HG03039 (cell line): Measurements from ENCODE around the gene AJM1.
A peak's percentile ranks its signal among the peaks of the same experiment; 100 is the strongest.

Experiments used
- ATAC-seq: cut with Tn5 transposase; IDR thresholded peaks from one replicate; pipeline ENCODE4 v1.9.1; 2021; ENCODE audit warnings: mild to moderate bottlenecking, moderate library complexity; ENCODE audit not compliant: unreplicated experiment

The AJM1 gene

DNA sequence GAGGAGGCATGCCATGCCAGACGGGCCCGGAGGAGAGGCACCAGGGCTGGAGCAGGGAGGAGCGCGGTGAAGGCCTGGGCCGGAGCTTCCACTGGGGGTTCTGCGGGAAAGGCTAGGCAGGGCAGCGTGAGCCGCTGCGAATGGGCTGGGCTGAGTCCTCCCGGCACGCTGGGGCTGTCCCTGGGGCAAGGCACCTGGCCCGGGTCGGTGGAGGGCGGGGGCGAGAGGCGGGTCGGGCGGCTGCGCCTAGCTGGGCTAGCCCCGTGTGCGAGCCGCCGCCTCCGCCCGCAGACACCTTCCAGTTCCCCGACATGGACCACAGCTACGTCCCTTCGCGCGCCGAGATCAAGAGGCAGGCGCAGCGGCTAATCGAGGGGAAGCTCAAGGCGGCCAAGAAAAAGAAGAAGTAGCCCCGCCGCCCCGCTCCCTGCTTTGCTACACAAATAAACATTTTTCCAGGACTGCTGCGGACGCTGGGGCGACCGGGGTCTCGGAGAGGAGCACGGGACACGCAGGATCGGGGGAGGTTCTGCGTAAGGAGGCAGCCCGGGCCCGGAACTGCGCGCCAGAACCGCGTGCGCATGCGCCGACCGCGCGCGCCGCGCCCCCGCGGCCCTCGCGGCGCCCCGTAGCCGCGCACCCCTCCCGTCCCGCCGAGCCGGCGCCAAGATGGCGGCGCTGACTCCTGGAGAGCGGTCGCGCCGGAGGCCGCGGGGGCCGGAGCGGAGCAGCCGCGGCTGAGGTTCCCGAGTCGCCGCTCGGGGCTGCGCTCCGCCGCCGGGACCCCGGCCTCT, 34.8 kb upstream of the AJM1 start, which contains the start of gene RABL6:
Gene RABL6, plus strand, starts transcription at position 668 of the 794 bp plus-strand sequence. CDS start 249 bp downstream, outside the sequence.
- peak; percentile 67 for ATAC-seq

DNA sequence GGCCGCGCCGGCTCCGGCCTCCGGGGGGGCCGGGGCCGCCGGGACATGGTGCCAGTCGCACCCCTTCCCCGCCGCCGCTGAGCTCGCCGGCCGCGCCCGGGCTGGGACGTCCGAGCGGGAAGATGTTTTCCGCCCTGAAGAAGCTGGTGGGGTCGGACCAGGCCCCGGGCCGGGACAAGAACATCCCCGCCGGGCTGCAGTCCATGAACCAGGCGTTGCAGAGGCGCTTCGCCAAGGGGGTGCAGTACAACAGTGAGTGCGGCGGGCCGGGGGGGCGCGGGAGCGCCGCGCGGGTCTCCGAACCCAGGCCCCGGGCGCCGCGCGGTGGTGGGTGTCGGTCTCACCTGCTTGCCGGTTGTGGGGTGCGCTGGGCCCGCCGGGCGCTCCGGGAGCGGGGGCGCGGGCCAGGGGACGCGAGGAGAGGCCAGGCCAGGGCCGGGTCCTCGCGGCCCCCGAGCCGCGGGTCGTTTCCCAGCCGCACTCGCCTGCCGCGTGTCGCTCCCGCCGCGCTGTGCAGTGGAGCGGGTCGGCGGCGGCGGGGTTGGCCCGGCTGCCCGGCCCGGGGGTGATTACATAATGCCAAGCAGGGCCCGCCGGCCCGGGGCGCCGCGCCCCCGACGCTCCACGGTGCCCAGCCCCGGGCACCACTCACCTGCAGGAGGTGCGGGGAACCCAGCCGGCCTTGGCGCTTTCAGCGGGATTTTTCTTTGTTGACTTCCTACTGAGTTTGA, 34.0 kb upstream of the AJM1 start:
- peak; percentile 27 for ATAC-seq

DNA sequence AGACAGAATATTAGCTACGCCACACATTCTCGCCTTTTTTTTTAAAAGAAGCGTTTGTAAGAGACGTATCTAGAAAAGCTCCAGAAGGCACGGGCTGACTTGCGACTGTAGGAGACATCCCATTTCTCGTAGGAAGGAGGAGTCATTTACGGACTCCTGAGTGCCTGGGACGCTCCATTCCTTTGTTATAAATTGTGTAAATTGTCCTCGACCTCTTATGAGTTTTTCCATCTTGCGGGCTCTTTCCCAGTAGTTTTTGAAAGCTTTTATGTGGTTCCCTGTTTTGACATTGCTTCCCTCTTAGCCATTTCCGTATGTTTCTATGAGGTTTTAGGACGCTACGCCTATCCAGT, 33.5 kb upstream of the AJM1 start:
- no peak for ATAC-seq

DNA sequence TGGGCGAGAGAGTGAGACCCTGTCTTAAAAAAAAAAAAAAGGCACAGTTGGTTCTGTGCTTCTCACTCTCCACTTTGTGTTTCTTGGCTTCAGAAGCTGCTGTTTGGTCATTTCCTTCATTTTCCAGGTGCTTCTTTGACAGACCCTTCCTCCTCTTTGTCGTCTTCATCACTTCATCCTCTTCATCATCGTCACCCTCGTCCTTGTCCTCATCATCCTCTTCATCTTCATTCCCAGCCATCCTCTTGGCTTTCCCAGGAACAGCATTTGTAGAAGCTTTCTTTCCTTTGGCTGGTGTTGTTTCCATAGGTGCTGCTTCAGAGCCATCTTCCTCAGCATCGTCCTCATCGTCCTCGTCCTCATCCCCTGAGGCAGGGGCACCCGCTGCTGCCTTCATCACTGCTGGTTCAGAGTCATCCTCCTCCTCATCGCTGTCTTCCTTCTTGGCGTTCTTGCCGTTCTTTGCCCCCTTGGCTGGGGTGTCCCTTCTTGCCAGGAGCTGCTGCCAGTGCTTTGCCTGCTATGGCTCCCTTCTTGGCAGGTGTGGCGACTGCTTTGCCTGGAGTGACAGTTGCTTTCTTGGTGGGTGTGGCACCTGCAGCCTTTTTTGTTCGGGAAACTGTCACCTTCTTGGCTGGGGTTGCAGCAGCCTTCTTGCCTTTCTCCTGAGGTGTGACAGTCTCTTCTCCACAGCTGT, 27.4 kb upstream of the AJM1 start:
- ATAC-seq, result no peak

DNA sequence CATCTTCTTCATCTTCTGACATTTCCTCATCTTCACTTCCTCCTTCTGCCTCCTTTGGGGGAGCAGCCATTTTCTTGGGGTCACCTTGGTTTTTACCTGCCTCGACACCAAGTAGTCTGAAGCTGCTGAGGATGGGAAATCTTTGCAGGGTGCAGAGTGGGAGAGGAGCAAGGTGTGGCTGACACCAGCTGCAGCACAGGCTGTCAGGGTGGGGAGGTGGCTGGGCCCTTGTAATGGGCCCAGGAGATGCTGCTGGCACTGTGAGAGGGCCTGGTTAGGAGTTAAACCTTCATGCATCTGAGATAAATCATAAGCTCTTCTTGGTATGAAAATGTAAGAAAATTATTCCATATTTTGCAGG, 26.9 kb upstream of the AJM1 start:
- ATAC-seq, result no peak

DNA sequence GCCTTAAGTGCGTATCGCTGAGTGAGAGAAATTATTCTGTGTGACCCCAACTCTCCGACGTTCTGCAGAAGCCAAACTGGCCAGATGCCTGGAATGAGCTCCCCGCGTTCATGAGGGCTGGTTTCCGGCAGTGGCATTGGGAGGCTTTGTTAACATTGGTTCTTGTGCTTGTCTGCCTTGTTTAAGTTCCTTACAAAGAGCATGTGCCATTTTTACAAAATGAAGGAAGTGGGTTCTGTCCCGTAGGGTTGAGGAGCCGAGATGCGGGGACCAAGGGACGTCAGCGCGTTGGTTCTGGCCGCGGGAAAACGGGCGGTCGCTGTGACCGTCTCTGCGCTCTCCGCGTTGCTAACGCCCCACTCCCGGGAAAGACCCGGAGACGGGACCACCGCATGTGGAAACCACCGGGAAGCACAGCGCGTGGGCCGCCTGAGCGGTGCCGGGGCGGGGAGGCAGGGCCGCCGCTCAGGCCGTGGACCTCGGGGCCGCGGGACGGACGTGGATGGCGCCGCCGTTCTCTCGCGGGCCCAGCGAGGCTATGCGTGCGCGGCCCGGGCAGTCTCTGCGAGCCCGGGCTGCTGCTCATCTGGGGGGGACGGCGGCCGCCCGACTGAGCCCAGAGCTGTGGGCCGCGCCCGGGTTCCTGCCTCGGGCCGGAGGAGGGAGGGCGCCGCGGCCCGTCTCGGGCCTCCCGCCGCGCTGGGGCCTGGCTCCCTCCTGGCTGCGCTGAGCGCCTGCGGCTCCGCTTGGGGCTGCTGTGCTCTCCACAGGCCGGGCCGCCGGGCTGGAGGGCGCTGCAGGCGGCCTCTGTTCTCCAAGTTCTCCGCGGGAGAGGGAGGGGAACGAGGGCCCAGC, 21.1 kb upstream of the AJM1 start:
- ATAC-seq, result no peak

DNA sequence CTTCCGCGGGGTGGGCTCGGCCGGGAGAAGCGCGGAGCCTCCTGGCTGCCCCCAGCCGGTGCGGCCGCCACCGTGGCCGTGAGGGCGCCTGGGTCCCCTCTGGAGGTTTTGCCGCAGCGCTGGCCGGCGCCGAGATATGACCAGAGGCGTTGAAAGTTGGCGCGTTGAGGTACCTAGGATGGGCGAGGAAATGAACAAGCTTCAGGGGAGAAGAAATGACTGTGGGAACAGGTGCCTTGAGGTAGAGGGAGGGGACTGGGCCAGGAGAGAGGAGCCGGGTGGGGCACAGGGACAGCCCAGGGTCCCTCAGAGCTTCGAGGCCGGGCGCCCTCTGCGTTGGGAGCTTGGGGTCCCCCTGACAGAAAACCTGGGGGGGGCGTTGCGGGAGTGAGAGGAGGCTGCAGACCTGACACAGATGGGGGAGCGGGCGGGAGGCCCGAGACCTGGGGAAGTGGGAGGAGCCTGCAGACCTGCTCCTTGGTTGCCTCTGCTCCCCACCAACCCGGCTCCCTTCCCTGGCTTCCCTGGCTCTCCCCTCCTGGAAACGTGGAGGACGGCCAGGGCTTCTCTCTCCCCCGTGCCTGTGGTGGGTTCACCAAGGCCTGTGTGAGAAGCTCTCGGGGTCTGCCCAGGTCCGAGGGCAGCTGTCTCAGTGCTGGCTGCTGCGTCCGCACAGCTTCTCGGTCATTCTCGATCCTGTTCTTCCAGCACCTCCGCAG, 20.3 kb upstream of the AJM1 start:
- ATAC-seq, result no peak

DNA sequence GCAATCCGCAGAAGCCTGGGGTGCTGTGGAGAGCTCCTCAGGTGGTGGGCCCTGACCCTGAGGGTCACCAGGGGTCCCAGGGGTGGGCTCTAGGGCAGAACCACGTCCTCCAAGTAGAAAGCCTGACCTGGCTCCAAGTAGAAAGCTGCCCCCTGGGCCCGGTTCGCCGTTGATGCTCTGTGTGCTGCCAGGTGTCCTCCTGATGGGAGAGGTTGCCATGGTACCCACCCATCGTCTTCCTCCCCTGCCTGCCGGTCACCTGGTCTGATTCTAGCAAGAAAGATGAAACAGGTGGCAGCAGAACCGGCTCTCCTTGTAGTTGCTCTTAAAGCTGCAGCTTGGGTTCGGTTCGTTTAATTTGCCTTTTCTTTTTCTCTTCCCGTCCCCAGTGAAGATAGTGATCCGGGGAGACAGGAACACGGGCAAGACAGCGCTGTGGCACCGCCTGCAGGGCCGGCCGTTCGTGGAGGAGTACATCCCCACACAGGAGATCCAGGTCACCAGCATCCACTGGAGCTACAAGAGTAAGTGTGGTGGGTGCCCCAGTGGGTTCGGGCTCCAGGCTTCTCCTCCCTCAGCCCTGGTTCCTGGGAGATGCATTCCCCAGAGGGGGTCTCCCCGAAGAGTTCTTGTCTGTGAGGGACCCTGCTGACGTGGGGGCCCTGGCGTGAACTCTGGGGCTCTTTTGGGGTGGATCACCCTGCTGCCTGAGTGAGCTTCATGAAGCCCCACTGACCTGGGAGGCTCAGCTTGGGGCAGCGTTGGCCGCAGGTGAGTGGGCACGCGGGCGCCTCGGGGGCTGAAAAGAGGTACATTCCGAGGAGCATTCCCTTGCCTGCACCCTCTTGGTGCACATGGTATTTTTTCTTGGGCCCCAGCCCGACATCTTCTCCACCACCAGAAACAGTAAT, 18.9 kb upstream of the AJM1 start:
- ATAC-seq, result no peak

DNA sequence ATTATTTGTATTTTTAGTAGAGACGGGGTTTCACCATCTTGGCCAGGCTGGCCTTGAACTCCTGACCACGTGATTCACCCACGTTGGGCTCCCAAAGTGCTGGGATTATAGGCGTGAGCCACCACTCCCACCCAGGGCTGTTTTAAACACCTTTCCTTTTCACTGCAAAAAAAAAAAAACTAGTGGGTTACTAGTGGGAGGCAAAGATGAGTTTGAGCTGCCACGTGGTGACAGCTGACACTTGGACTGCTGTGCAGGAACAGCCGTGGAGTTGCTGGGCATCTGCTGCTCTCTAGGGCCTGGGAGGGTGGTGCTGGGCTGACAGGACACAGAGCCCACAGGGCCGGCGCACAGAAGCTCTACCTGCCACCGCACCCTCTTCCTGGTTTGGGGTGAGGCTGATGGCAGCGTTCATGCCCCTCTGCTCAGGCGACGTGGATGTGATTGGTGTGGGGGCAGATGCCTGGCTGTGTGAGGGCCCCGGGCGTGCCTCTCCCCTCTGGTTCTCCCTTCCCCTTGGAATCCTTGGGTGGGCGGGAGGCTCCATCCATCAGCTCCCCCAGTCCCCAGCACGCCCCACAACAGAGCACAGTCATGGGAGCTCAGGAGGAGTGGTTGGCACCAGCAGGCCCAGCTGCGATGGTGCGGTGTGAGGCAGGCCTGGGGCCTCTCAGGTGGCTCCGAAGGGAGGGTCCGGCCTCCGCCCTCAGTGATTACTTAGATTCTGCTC, 17.6 kb upstream of the AJM1 start:
- no peak for ATAC-seq

DNA sequence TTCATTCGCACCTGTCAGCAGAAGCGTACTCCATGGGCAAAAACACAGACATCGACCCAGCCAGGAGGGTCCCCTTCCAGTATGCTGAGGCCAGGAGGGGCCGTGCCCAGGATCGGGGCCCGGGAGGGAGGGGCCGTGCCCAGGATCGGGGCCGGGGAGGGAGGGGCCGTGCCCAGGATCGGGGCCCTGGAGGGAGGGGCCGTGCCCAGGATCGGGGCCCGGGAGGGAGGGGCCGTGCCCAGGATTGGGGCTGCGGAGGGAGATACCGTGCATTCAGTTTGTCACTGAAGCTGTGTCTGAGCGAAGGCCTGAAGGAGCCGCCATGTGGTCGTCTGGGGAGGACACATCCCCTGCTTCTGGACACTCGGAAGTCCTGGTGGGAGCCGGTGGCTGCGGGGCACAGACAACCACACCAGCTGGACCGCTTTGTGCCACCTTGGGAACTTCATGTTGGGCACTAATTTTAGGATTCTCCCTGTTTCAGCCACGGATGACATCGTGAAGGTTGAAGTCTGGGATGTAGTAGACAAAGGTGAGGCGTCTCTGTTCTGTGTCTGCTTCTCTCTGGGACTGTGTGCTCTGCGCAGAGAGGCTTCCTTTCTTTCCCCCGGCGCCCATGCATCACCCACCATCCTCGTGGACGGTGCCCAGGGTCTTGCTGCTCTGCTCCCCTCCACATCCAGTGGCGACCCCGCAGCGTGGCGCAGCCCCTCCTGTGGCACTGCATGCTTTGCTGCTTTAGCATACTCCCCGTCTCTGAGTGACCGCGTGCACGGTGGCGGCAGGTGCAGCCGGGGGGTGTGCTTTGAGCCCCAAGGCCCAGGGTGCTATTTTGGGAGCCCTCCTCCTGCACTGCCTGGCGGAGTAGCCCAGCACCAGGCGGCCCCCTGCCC, 16.7 kb upstream of the AJM1 start:
- ATAC-seq, result no peak

DNA sequence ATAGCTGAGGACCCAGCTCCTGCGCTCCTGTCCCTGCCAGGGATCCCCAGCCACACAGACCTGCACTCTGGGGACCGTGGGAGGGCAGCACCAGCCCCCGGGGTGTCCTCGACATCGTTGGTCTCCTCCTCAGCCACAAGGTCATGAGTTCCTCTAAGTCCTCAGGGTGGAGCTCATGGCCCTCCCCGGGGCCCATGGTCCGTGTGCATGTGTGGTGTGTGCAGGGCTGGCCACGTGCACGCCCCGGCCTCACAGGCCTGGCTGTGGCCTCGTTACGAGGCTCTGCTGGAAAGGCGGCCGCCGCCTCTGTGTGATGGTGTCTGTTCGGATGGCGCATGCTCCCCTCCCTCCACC, 16.1 kb upstream of the AJM1 start:
- ATAC-seq, result no peak

DNA sequence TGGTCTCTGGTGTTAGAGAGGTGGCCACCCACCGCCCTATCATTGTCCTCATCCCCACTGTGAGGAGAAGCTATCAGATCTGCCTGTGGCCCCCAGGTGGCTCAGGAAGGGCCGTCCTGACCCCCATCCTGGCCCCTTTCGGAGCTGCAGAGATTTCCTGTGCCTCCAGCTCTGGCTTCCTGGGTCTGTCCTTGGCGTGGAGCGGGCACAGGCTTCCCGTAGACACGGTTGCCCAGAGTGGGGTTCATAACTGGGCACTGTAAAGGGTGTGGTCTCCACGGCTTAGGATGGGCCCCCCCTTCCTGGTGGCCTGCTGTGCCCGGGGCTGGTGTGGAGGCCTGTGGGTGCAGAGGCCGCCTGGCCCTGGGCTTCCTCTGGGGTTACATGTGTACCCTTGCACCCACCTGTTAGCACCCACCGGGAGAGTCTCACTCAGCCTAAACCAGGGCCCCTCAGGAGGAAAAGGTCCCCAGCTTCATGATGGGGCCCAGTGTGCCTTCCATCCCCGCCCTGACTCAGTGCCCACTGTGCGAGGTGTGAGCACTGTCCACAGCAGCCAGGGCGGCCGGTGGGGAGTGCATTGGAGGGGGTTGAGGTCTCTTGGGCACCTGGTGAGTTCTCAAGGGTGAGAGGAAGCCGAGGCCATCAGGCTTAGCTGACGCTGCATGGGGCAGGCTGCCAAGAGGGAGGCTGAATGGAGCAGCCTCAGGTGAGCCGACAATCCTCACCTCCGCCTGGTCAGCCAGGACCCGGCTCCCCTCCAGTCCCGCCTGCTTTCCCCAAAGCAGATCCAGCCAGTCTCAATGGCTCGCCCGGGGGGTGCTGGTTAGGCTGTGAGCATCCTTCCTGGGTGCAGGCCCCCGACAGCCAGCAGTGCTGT, 15.3 kb upstream of the AJM1 start:
- ATAC-seq, result no peak

DNA sequence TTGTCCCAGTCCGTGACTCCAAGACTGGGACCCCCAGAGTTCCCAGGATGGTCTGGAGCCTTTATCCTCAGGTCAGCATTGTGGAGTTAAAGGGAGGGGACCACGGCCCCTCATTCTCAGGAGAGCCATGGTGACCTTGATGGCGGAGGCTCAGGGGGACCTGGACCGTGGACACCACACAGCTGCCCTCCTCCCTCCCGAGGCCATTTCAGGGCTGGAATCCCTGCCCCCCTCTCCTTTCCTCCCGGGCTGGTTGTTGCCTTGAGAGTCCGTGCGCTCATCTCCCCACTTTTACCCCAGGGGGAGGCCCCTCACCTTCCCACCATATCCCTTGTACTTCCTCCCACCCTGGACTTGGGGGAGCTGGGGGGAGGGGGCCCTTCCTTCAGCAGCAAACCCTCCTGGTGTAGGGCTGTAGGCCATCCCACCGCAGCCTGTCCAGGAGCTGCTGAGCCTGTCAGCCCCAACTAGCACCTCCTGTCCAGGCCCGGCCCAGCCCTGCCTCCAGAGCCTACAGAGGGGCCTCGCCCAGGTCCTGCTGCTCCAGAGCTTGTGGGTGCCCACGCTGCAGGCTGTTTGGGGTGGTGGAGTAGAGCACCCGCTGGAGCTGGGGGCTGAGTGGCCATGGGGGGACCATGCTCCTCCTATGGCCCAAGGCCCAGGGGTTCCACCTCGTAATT, 14.3 kb upstream of the AJM1 start:
- ATAC-seq, result no peak

DNA sequence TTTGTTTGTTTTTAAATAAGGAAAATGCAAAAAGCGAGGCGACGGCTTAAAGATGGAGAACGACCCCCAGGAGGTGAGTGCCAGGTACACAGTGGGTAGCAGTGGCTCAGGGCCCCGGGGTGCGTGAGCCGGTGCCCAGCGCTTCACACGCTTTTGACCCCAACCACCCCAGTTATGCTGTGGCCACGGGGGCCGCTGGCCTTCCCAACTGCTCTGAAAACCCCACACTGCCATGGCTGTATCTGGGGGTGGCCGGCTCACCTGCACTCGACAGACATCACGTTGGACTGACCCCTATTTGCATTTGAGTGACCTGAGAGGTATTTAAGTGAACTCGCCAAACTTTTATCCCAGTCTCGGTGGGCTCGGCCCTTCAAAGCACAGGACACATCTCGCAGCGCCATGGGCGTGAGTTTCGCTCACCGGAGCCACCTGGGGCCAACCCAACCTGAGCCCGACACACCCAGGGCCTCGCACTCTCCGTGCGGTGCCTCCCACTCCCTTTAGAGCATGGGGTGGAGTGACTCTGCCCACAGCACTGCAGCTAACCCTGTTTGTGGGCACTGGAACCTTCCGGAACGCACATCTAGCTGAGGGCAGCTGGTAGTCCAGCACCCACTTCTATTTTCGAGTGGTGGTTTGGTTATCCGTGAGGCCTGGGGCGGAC, 13.7 kb upstream of the AJM1 start:
- ATAC-seq, result no peak

DNA sequence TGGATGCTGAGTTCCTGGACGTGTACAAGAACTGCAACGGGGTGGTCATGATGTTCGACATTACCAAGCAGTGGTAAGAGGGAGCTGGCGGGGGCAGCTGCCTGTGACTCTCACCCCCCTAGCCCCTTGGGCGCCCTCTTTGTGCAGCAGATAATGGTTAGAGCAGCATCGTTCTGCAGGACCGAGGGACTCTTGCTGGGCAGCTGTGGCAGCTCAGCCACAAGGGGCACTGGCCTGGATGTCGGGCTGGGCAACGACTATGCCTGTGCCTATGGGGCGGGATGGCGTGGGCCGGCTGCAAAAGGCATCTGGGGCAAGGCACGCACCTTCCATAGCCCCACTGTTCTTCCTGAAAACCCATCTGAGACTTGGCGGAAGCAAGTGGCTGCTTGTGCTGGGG, 12.9 kb upstream of the AJM1 start:
- ATAC-seq, result no peak
